Measurements from ENCODE around the gene PGM2. TPM values are rescaled to one million over a fixed set of nuclear protein-coding genes. Genes with fewer than 3 reads are reported as not detected.
A peak's percentile ranks its signal among the peaks of the same experiment; 100 is the strongest.

The PGM2 gene
- total and polyA plus RNA-seq, 4 donors: 4.0 to 11.9 (median 7.9) TPM

DNA sequence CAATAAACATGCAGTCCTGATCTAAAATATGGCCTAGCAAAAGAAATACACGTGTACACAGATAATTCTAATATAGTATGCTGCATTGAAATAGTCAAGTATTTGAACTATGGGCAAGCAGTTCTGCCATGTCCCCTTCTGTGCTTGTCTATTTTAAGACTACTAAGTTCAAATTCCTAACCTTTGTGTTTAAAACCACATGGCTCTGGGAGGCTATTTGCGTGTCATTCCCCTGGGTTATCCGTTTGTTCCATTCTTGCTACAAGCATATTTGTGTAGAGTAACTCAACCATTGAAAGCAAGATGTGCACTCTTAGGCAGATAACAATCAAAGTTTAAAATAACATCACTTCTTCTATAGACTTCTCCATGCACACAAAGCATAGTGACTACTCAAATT is 39.0 kb downstream of the PGM2 start:
- Histone ChIP-seq H3K9ac (ENCODE audit: low read depth in 1 of 2, low read length in 2 of 2) (no peak overlapping the region), H3K4me1 (ENCODE audit: control insufficient read depth in 4 of 4, insufficient read depth in 4 of 4, low read length in 3 of 4) (peaks cover 0 to 9% (median 6%) of the 10 kb centered on the region in 4 donors), H3K27me3 (ENCODE audit: control insufficient read depth in 4 of 4, insufficient read depth in 4 of 4, low read length in 3 of 4) (no peaks in the 10 kb centered on the region), H3K4me3 (ENCODE audit: low read depth in 1 of 3, low read length in 3 of 3) (no peak overlapping the region), H3K36me3 (ENCODE audit: control insufficient read depth in 4 of 4, insufficient read depth in 3 of 4, low read depth in 1 of 4, low read length in 3 of 4) (peaks cover 0 to 3% (median 1%) of the 10 kb centered on the region in 4 donors), H3K9me3 (ENCODE audit: control insufficient read depth in 4 of 4, low read length in 3 of 4) (no peaks in the 10 kb centered on the region), H3K27ac (ENCODE audit: low read depth in 1 of 2, low read length in 2 of 2) (peak overlapping the region in 1 of 2 donors; percentile 36)
- TF ChIP-seq NR2F2 (IDR thresholded peaks at IDR 0.05): peak; percentile 71
- TF ChIP-seq GABPA (IDR thresholded peaks at IDR 0.05 in 1 of 2, conservative IDR thresholded peaks at IDR 0.05 in 1 of 2): no peak
- DNase-seq (ENCODE audit: low spot score): no peak
- 87% methylated on average over 3 of the region's 3 CpGs for WGBS

- Histone ChIP-seq H3K27ac (ENCODE audit: low read depth in 1 of 2, low read length in 2 of 2) (no peak overlapping the region), H3K4me3 (ENCODE audit: low read depth in 1 of 3, low read length in 3 of 3) (no peak overlapping the region), H3K27me3 (ENCODE audit: control insufficient read depth in 4 of 4, insufficient read depth in 4 of 4, low read length in 3 of 4) (no peaks in the 10 kb centered on the region), H3K36me3 (ENCODE audit: control insufficient read depth in 4 of 4, insufficient read depth in 3 of 4, low read depth in 1 of 4, low read length in 3 of 4) (no peaks in the 10 kb centered on the region), H3K4me1 (ENCODE audit: control insufficient read depth in 4 of 4, insufficient read depth in 4 of 4, low read length in 3 of 4) (peaks cover 0 to 9% (median 6%) of the 10 kb centered on the region in 4 donors), H3K9ac (ENCODE audit: low read depth in 1 of 2, low read length in 2 of 2) (no peak overlapping the region), H3K9me3 (ENCODE audit: control insufficient read depth in 4 of 4, low read length in 3 of 4) (no peaks in the 10 kb centered on the region)
- 98% methylated on average over 3 of the region's 3 CpGs for WGBS
- TF ChIP-seq HNF4A (conservative IDR thresholded peaks at IDR 0.05) (no peak), NR2F2 (IDR thresholded peaks at IDR 0.05) (no peak), RAD21 (IDR thresholded peaks at IDR 0.05) (no peak)
- DNase-seq (ENCODE audit: low spot score): no peak
These were observed 40.6 kb downstream of the PGM2 start for GRCh38 chr4:37867102-37867501.

DNA sequence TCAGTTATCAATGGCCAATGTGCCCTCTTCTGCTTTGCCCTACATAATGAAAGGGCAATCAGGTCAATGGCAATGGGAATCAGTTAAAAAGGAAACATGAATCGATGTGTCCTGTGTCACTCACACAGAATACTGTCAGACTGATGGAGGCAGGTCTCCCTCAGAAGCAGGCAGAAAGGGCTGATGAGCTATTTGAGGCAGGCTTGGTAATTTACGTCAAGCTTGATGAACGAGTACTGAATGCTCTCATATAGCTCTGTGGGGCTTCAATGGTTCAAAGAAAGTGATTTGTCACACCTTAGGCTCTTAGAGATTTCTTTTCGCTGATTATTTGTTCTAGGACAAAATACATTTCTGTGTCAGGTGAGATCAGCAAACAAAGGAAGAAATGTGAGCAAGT is 41.8 kb downstream of the PGM2 start:
- no peak overlapping the region for H3K27ac ChIP-seq (ENCODE audit: low read depth in 1 of 2, low read length in 2 of 2)
- no peak for DNase-seq (ENCODE audit: low spot score)
- no peak overlapping the region for H3K9ac ChIP-seq (ENCODE audit: low read depth in 1 of 2, low read length in 2 of 2)
- no peaks in the 10 kb centered on the region for H3K27me3 ChIP-seq (ENCODE audit: control insufficient read depth in 4 of 4, insufficient read depth in 4 of 4, low read length in 3 of 4)
- no peak for TF ChIP-seq EGR1 (IDR thresholded peaks at IDR 0.05; ENCODE audit: low read depth in 2 of 2)
- TF ChIP-seq, protein P1, sequence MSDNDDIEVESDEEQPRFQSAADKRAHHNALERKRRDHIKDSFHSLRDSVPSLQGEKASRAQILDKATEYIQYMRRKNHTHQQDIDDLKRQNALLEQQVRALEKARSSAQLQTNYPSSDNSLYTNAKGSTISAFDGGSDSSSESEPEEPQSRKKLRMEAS (IDR thresholded peaks at IDR 0.05): no peak
- no peak for TF ChIP-seq NR2F2 (IDR thresholded peaks at IDR 0.05)
- TF ChIP-seq HNF4A (conservative IDR thresholded peaks at IDR 0.05): no peak
- no peak for TF ChIP-seq HNF4G (IDR thresholded peaks at IDR 0.05)
- TF ChIP-seq FOXA1 (IDR thresholded peaks at IDR 0.05): no peak
- TF ChIP-seq ATF3 (IDR thresholded peaks at IDR 0.05): no peak
- TF ChIP-seq TAF1 (conservative IDR thresholded peaks at IDR 0.05): no peak
- TF ChIP-seq YY1 (IDR thresholded peaks at IDR 0.05): no peak
- no peak for TF ChIP-seq REST (IDR thresholded peaks at IDR 0.05)
- TF ChIP-seq, protein P2, sequence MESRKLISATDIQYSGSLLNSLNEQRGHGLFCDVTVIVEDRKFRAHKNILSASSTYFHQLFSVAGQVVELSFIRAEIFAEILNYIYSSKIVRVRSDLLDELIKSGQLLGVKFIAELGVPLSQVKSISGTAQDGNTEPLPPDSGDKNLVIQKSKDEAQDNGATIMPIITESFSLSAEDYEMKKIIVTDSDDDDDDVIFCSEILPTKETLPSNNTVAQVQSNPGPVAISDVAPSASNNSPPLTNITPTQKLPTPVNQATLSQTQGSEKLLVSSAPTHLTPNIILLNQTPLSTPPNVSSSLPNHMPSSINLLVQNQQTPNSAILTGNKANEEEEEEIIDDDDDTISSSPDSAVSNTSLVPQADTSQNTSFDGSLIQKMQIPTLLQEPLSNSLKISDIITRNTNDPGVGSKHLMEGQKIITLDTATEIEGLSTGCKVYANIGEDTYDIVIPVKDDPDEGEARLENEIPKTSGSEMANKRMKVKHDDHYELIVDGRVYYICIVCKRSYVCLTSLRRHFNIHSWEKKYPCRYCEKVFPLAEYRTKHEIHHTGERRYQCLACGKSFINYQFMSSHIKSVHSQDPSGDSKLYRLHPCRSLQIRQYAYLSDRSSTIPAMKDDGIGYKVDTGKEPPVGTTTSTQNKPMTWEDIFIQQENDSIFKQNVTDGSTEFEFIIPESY (IDR thresholded peaks at IDR 0.05): no peak
- TF ChIP-seq GABPA (IDR thresholded peaks at IDR 0.05 in 1 of 2, conservative IDR thresholded peaks at IDR 0.05 in 1 of 2): no peak
- TF ChIP-seq FOXA2 (IDR thresholded peaks at IDR 0.05): no peak
- TF ChIP-seq, protein P3, sequence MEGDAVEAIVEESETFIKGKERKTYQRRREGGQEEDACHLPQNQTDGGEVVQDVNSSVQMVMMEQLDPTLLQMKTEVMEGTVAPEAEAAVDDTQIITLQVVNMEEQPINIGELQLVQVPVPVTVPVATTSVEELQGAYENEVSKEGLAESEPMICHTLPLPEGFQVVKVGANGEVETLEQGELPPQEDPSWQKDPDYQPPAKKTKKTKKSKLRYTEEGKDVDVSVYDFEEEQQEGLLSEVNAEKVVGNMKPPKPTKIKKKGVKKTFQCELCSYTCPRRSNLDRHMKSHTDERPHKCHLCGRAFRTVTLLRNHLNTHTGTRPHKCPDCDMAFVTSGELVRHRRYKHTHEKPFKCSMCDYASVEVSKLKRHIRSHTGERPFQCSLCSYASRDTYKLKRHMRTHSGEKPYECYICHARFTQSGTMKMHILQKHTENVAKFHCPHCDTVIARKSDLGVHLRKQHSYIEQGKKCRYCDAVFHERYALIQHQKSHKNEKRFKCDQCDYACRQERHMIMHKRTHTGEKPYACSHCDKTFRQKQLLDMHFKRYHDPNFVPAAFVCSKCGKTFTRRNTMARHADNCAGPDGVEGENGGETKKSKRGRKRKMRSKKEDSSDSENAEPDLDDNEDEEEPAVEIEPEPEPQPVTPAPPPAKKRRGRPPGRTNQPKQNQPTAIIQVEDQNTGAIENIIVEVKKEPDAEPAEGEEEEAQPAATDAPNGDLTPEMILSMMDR (IDR thresholded peaks at IDR 0.05; ENCODE audit: low read depth, low read length, missing input control): no peak
- TF ChIP-seq RXRA (IDR thresholded peaks at IDR 0.05): no peak
- no peak for TF ChIP-seq SP1 (IDR thresholded peaks at IDR 0.05)
- no peak for TF ChIP-seq JUND (IDR thresholded peaks at IDR 0.05)
- H3K36me3 ChIP-seq (ENCODE audit: control insufficient read depth in 4 of 4, insufficient read depth in 3 of 4, low read depth in 1 of 4, low read length in 3 of 4): no peaks in the 10 kb centered on the region
- H3K9me3 ChIP-seq (ENCODE audit: control insufficient read depth in 4 of 4, low read length in 3 of 4): no peaks in the 10 kb centered on the region
- H3K4me3 ChIP-seq (ENCODE audit: low read depth in 1 of 3, low read length in 3 of 3): no peak overlapping the region
- WGBS: 95% methylated on average over 4 of the region's 4 CpGs
- peaks cover 0 to 12% (median 7%) of the 10 kb centered on the region in 4 donors for H3K4me1 ChIP-seq (ENCODE audit: control insufficient read depth in 4 of 4, insufficient read depth in 4 of 4, low read length in 3 of 4)

Data from liver (tissue), 9 donors.